GM21717 (cell line): ENCODE measurements around the gene SMAP1.
"Not testable (repeated sequence)": the region's sequence is repeated elsewhere in the genome, so short reads cannot be mapped to it uniquely, and the experiment has no call there.

Experiments
- ATAC-seq: cut with Tn5 transposase; IDR thresholded peaks from one replicate; pipeline ENCODE4 v1.9.1; 2021; ENCODE audit warnings: mild to moderate bottlenecking, moderate library complexity; ENCODE audit not compliant: unreplicated experiment

SMAP1 gene

GRCh38 chr6:70738028-70738427, 70.3 kb downstream of the SMAP1 start:
- ATAC-seq: no peak

DNA sequence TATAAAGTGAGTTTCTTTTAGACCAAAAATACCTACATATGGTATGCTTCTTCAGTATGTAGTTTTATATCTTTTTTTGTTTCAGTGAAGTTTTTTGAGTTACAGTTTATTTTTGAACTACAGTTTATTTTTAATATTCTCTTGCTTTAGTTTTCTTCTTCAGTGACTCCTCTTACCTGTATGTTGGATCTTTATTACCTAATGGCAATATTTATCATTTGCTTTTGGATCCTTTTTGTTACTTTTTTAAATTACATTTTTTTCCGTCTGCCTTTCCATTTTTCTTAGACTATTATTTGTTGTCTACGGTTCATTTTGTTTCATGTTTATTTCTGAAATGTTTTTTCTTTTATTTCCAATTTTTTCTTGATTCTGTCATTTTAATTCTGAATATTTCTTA, 71.9 kb downstream of the SMAP1 start:
- no peak for ATAC-seq

GRCh38 chr6:70740746-70741145, 73.1 kb downstream of the SMAP1 start:
- ATAC-seq: not testable (repeated sequence)

- not testable (repeated sequence) for ATAC-seq
Measured at GRCh38 chr6:70742462-70742861, 74.8 kb downstream of the SMAP1 start.

- no peak for ATAC-seq
Measured at GRCh38 chr6:70753870-70754380, 86.2 kb downstream of the SMAP1 start.

DNA sequence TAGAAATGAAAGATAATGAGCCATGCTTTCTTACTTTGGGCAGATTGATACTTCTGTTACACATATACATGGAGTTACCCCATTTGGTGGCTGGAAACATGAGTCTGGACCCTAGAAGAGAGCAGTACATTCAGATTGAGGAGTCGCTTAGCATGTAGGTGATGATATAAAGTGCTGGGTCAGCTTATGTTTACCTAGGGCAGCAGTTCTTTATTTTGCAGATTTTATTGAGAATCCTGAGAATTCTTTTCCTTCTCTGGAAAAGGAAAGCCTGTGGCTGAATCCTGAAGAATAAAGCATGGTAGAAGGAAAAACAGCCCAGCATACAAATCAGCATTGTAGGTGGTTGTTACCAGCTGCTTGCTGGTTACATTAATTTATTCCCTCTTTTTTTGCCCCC, 91.2 kb downstream of the SMAP1 start:
- no peak for ATAC-seq

- no peak for ATAC-seq
Measured at GRCh38 chr6:70763754-70764510, 96.2 kb downstream of the SMAP1 start.

DNA sequence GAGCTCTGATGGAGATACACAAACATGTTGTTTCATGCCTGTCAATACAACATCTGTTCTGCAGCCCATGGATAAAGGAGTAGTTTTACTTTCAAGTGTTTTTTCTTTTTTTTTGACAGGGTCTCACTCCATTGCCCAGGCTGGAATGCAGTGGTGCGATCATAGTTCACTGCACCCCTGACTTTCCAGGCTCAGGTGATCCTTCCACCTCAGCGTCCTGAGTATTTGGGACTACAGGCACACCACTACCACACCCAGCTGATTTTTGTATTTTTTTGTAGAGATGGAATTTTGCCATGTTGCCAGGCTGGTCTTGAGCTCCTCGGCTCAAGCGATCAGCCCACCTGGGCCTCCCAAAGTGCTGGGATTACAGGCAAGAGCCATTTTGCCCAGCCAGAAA, 97.0 kb downstream of the SMAP1 start:
- no peak for ATAC-seq

DNA sequence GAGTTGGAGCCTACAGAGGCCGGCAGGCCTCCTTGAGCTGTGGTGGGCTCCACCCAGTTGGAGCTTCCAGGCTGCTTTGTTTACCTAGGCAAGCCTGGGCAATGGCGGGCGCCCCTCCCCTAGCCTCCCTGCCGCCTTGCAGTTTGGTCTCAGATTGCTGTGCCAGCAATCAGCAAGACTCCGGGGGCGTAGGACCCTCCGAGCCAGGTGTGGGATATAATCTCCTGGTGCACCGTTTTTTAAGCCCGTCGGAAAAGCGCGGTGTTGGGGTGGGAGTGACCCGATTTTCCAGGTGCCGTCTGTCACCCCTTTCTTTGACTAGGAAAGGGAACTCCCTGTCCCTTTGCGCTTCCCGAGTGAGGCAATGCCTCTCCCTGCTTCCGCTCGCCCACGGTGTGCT, 103.7 kb downstream of the SMAP1 start:
- not testable (repeated sequence) for ATAC-seq

DNA sequence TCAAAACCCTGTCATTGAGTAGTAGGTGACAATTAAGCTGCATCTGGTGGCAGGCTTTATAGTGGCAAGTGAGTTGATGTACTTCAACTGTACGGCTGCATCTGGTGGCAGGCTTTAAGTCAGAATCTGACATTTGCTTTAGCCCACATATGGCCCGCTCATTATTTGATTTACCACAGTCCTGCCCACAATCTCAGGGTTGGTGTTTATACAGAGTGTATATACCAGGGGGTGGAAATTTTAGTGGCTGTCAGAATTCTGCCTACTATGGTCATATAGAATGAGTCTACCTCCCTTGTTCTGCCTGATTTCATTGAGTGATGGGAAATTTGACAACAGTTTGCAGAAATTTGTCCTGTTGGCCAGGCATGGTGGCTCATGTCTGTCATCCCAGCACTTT, 112.3 kb downstream of the SMAP1 start:
- no peak for ATAC-seq

DNA sequence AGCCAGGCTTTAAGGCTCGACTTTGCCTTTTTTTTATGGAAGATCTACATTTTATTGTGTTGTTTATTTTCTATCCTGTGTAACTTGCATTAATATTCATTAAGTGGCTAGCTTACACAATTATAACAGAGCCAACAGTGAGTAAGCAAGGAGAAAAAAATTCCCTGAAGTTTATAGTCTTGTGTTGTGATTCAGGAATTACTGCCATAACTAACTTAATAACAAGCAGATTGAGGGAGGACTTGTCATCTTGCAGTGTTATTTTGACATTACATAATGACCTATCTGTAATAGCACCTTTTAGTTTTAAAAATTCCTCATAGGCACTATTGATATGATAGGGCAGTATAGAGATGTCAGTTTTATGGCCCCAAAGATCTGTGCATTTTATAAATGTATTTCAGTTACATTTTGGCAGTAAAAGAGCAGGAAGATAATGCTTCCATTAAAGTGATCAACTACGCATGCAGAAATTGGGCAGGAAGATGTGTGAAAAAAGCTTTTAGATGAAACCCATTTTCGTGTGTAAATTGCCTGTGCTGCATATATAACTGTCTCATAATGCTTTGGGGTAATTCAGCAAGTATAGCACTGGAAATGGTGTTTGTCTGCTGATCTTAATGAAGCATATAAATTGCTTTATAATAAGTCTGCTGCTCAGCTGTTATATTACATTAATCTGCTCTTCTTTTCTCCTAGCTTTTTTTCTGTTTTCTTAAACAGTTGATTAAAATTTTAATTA, 123.0 kb downstream of the SMAP1 start:
- ATAC-seq: no peak

- ATAC-seq: peak; percentile 94
Measured at GRCh38 chr6:70797625-70798024, 129.9 kb downstream of the SMAP1 start.

DNA sequence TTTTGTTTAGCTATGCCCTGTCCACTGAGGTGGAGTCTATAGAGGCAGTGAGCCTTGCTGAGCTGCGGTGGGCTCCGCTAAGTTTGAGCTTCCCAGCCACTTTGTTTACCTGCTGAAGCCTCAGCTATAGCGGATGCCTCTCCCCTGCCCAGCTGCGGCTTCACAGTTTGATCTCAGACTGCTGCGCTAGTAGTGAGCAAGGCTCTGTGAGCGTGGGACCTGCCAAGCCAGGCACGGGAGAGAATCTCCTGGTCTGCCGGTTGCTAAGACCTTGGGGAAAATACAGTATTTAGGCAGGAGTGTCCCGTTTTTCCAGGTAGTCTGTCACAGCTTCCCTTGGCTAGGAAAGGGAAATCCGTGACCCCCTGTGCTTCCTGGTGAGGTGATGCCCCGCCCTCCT, 138.4 kb downstream of the SMAP1 start:
- no peak for ATAC-seq

DNA sequence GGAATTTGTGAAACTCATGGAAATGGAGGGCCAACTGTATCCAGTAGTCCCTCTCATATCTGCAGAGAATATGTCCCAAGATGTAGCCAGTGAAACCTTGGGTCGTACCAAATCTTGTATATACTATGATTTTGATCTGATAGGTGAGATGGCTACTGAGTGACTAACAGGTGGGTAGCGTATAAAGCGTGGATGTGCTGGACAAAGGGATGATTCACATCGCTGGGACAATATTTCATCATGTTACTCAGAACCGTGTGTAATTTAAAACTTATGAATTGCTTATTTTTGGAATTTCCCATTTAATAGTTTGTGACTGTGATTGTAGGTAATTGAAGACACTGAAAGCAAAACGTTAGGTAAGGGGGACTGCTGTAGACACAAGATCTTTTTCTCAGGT, 144.1 kb downstream of the SMAP1 start:
- no peak for ATAC-seq

DNA sequence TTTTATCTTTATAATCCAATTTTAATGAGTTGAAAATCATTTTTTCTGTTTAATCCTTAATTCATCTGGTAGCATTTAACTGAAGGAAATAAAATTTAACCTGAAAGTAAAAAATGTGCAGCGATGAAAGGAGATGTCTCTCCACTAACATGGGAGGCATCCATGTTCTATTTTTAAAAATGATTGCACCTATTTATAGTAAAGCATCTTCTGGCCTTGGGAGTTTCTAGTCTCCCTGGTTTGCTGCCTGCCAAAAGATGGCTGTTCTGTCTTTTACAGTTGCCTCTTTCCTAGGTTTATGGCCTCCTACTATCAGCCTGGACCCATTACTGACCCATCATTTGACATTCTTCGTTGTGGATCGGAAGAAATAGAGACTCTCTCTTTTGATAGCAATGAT, 146.2 kb downstream of the SMAP1 start:
- ATAC-seq: no peak

GRCh38 chr6:70819646-70820045, 152.0 kb downstream of the SMAP1 start:
- no peak for ATAC-seq

DNA sequence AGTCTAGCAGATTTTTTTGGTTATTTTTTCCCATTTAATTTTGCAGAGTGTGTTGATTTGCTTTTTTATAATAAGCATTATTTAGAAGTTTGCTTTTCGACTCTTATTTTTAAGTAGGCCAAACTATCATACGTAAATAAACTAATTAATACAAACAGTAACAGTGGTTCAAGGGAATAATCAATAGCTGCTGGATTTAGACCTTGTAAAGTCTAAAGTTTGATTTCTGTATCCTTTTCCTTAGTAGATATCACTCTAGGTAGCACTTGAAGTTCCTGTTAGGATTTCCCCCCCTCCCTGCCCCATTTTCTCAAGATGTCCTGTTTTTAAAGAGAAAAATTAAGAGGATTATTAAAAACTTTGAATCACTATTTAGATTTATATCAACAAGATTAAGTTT, 153.1 kb downstream of the SMAP1 start:
- no peak for ATAC-seq

- no peak for ATAC-seq
Measured at GRCh38 chr6:70821751-70822150, 154.1 kb downstream of the SMAP1 start.

DNA sequence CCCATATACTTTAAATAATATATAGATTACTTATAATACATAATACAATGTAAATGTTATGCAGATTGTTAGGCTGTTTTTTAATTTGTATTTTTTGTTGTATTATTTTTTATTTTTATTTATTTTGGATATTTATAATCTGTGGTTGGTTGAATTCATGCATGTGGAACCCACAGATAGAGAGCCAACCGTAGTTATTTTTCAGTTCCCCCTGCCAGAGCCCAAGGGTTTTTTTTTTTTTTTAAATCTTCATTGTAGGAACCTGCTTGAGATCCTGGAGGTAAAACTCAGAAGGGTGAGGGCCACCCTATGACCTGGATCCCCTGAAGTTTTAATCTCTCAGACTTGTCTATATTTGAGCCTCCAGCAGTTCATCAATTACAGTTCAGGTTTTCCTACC, 156.0 kb downstream of the SMAP1 start:
- ATAC-seq: no peak

DNA sequence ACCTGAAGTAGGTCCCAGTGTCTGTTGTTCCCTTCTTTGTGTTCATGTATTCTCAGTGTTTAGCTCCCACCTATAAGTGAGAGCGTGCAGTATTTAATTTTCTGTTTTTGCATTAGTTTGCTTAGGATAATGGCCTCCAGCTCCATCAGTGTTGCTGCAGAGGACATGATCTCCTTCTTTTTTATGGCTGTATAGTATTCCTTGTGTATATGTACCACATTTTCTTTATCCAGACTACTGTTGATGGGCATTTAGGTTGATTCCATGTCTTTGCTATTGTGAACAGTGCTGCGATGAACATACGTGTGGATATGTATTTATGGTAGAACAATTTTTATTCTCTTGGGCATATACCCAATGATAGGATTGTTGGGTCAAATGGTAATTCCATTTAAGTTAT, 163.7 kb downstream of the SMAP1 start:
- ATAC-seq: no peak

DNA sequence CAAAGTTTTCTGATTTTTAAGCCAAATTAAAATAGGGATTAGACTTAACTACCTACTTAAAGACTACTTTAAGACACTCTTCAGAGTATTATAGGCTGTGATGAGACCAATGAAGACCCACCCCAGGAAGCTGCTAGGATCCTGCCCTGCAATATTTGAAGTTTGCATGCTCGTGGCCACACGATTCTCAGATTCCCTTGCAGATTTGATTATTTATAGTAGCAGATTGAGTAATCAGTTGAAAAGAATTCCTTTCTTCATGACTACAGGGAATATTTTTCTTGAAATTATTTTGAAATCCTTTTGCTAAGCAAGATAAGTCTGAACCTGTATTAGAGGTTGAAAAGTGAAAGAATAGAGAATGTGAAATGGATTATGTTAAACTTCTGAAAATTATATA, 166.8 kb downstream of the SMAP1 start:
- ATAC-seq: no peak

DNA sequence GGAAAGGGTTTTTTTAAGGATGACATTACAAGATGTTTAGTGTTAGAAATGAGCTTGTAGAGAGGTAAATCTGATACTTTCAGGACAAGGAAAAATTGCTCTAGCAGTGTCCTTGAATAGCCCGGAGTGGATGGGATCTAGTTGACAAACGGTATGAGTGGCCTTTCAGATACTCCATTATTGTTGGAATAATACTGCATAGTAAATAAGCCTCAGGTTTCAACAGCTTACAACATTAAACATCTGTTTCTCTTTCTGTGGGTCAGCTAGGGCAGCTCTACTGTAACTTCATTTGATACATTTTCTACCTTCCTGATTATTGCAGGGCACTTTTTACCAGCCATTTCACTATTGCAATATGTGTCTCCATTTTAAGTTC, 171.2 kb downstream of the SMAP1 start:
- no peak for ATAC-seq
